Loucy (cell line): ENCODE measurements around the gene RPL5.

Source experiments
- CTCF ChIP-seq: fragments of 200-600 bp; sonication (generic); conservative IDR thresholded peaks from 2 replicates; pipeline ENCODE4 v1.5.1; 2014; ENCODE audit warnings: mild to moderate bottlenecking, antibody characterized with exemption, low read length
- EZH2phosphoT487 ChIP-seq: fragments of 200-600 bp; IDR thresholded peaks from 2 replicates; pipeline ENCODE4 v1.6.1; 2018; ENCODE audit warnings: antibody characterized with exemption, mild to moderate bottlenecking, moderate library complexity, borderline replicate concordance

- TF ChIP-seq CTCF (no peak), EZH2phosphoT487 (no peak)
Observed at GRCh38 chr1:92792340-92792782, 39.5 kb upstream of the RPL5 start.
